OCI-LY3 (cell line): ENCODE data around the gene BCL11B.

Experiments used
- H2AFZ ChIP-seq: fragments of 200-600, 300-600 bp; shearing (Covaris generic); 2 replicates; pipeline ENCODE4 v1.6.0; 2014; ENCODE audit warnings: antibody characterized with exemption, low read depth, low read length
- H3K27ac ChIP-seq: fragments of 200-600, 300-600 bp; sonication (generic); 2 replicates; pipeline ENCODE4 v1.5.1; 2014; ENCODE audit warnings: mild to moderate bottlenecking, low read length, moderate library complexity, mixed read lengths
- H3K27me3 ChIP-seq: fragments of 200-600, 300-600 bp; sonication (generic); 2 replicates; pipeline ENCODE4 v1.6.1; 2014; ENCODE audit warnings: low read depth, low read length, mixed read lengths
- H3K36me3 ChIP-seq: fragments of 200-600, 300-600 bp; sonication (generic); replicated peaks from 2 replicates; pipeline ENCODE3; 2014; ENCODE audit warnings: low read depth, low read length, mixed read lengths
- H3K4me1 ChIP-seq: fragments of 300-600, 200-600 bp; sonication (generic); 2 replicates; pipeline ENCODE4 v1.6.1; 2014; ENCODE audit warnings: low read length, mixed read lengths
- H3K4me2 ChIP-seq: fragments of 200-600, 300-600 bp; sonication (generic); 2 replicates; pipeline ENCODE4 v1.6.1; 2014; ENCODE audit warnings: low read length, mixed read lengths
- H3K4me3 ChIP-seq: fragments of 300-600, 200-600 bp; sonication (generic); 2 replicates; pipeline ENCODE4 v1.5.1; 2014; ENCODE audit warnings: antibody characterized with exemption, mild to moderate bottlenecking, low read length, moderate library complexity
- H3K79me2 ChIP-seq: fragments of 300-600, 200-600 bp; shearing (Covaris generic); 2 replicates; pipeline ENCODE4 v1.6.1; 2014; ENCODE audit warnings: mild to moderate bottlenecking, low read length, mixed read lengths
- H3K9ac ChIP-seq: fragments of 300-600, 200-600 bp; shearing (Covaris generic); 2 replicates; pipeline ENCODE4 v1.6.0; 2014; ENCODE audit warnings: mild to moderate bottlenecking, low read length, moderate library complexity
- H3K9me3 ChIP-seq: fragments of 200-600, 300-600 bp; shearing (Covaris generic); 2 replicates; pipeline ENCODE4 v1.6.1; 2014; ENCODE audit warnings: low read length, mixed read lengths; ENCODE audit not compliant: insufficient read depth
- H4K20me1 ChIP-seq: fragments of 200-600, 300-600 bp; sonication (generic); 2 replicates; pipeline ENCODE4 v1.6.1; 2016; ENCODE audit warnings: low read length, mixed read lengths; ENCODE audit not compliant: insufficient read depth
- CTCF ChIP-seq: fragments of 200-600, 300-600 bp; sonication (generic); IDR thresholded peaks from 2 replicates; pipeline ENCODE4 v1.5.1; 2014; ENCODE audit warnings: antibody characterized with exemption, low read length, low read depth
- EZH2phosphoT487 ChIP-seq: fragments of 200-600 bp; shearing (Covaris generic); IDR thresholded peaks from 2 replicates; pipeline ENCODE4 v1.6.1; 2018; ENCODE audit warnings: antibody characterized with exemption, mixed run types, low read depth

The BCL11B gene

GRCh38 chr14:99255621-99256482 lies 16.1 kb downstream of the BCL11B start:
- Histone ChIP-seq H3K27ac (no peak overlapping the region), H3K4me3 (no peak overlapping the region), H3K9me3 (no peaks in the 10 kb centered on the region), H4K20me1 (no peaks in the 10 kb centered on the region), H3K9ac (no peak overlapping the region), H3K4me2 (no peak overlapping the region), H3K79me2 (no peaks in the 10 kb centered on the region), H3K36me3 (no peaks in the 10 kb centered on the region), H2AFZ (no peak overlapping the region), H3K27me3 (peaks cover 10% of the 10 kb centered on the region), H3K4me1 (peaks cover 1% of the 10 kb centered on the region)
- TF ChIP-seq EZH2phosphoT487 (no peak), CTCF (no peak)

- Histone ChIP-seq H3K27me3 (peaks cover 10% of the 10 kb centered on the region), H4K20me1 (no peaks in the 10 kb centered on the region), H2AFZ (no peak overlapping the region), H3K9me3 (no peaks in the 10 kb centered on the region), H3K4me2 (no peak overlapping the region), H3K9ac (no peak overlapping the region), H3K36me3 (no peaks in the 10 kb centered on the region), H3K4me3 (no peak overlapping the region), H3K4me1 (no peaks in the 10 kb centered on the region), H3K27ac (no peak overlapping the region), H3K79me2 (no peaks in the 10 kb centered on the region)
- TF ChIP-seq CTCF (no peak), EZH2phosphoT487 (no peak)
These were observed 17.5 kb downstream of the BCL11B start for GRCh38 chr14:99254328-99255009.

GRCh38 chr14:99253890-99254289 lies 18.1 kb downstream of the BCL11B start:
- H3K27me3 ChIP-seq: peaks cover 10% of the 10 kb centered on the region
- H3K36me3 ChIP-seq: no peaks in the 10 kb centered on the region
- TF ChIP-seq CTCF (no peak), EZH2phosphoT487 (no peak)
- no peak overlapping the region for H2AFZ ChIP-seq
- H3K4me3 ChIP-seq: no peak overlapping the region
- H4K20me1 ChIP-seq: no peaks in the 10 kb centered on the region
- H3K4me2 ChIP-seq: no peak overlapping the region
- no peaks in the 10 kb centered on the region for H3K79me2 ChIP-seq
- H3K4me1 ChIP-seq: no peaks in the 10 kb centered on the region
- H3K9me3 ChIP-seq: no peaks in the 10 kb centered on the region
- H3K27ac ChIP-seq: no peak overlapping the region
- H3K9ac ChIP-seq: no peak overlapping the region
